WI38 (cell line): ENCODE results near the gene USP8.
"Not testable (repeated sequence)": the region's sequence is repeated elsewhere in the genome, so short reads cannot be mapped to it uniquely, and the experiment has no call there.

Experiments used
- H3K4me3 ChIP-seq: 2 replicates; pipeline ENCODE4 v1.5.1; 2011; ENCODE audit warnings: low read depth, mild to moderate bottlenecking, control low read depth, low read length
- TF ChIP-seq, protein P1 (sequence below): IDR thresholded peaks from 2 replicates; pipeline ENCODE4 v1.5.1; 2012; ENCODE audit warnings: low read depth, mild to moderate bottlenecking, control low read depth, low read length

USP8 gene

DNA sequence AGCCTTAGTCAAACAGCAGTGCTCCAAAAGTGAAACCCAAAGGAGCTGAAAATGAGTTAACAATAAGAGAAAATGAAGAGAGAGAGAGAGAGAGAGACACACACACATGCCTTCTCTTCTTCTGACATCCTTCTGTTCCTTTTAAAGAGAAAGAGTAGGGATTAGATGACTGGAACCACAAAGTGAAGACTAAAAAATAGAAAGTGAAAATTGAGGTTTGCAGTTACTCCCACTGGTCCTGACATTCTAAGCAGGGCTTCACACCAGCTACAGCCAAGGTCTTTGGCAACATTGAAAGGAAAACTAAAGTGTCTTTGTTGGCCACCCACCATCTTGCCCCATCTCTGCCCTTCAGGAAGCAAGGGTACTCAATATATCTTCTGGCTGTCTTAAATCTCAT lies 63.1 kb downstream of the USP8 start:
- TF ChIP-seq, protein P1, sequence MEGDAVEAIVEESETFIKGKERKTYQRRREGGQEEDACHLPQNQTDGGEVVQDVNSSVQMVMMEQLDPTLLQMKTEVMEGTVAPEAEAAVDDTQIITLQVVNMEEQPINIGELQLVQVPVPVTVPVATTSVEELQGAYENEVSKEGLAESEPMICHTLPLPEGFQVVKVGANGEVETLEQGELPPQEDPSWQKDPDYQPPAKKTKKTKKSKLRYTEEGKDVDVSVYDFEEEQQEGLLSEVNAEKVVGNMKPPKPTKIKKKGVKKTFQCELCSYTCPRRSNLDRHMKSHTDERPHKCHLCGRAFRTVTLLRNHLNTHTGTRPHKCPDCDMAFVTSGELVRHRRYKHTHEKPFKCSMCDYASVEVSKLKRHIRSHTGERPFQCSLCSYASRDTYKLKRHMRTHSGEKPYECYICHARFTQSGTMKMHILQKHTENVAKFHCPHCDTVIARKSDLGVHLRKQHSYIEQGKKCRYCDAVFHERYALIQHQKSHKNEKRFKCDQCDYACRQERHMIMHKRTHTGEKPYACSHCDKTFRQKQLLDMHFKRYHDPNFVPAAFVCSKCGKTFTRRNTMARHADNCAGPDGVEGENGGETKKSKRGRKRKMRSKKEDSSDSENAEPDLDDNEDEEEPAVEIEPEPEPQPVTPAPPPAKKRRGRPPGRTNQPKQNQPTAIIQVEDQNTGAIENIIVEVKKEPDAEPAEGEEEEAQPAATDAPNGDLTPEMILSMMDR: no peak

DNA sequence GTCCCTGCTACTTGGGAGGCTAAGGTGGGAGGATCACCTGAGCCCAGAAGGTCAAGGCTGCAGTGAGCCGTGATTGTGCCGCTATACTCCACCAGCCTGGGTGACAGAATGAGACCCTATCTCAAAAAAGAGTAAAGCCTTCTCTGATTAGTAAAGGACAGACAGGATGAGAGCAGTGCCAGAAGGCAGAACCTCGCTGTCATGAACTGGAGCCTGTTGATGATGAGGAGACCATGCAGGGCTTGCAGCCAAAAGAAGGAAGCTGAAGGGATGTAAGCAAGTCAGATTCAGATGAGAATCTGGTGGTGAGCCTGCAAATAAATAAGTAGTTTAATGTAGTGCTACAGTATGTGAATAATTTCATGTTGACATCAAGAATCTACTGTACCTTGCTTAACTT lies 69.4 kb downstream of the USP8 start:
- no peak overlapping the region for H3K4me3 ChIP-seq
- TF ChIP-seq, protein P1: no peak

More for the DNA sequence above, 63.1 kb downstream of the USP8 start:
- no peak overlapping the region for H3K4me3 ChIP-seq

DNA sequence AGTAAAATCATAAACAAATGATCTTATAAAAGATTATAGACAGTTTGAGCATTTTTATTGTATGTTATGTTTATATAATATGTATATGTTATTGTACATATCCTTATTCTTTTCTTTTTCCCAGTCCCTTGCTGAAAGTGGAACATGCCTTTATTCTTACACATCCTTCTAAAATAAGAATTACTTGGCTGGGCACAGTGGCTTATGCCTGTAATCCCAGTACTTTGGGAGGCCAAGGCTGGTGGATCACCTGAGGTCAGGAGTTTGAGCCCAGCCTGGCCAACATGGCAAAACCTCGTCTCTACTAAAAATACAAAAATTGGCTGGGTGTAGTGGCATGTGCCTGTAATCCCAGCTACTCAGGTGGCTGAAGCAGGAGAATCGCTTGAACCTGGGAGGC lies 70.3 kb downstream of the USP8 start:
- not testable (repeated sequence) for H3K4me3 ChIP-seq

DNA sequence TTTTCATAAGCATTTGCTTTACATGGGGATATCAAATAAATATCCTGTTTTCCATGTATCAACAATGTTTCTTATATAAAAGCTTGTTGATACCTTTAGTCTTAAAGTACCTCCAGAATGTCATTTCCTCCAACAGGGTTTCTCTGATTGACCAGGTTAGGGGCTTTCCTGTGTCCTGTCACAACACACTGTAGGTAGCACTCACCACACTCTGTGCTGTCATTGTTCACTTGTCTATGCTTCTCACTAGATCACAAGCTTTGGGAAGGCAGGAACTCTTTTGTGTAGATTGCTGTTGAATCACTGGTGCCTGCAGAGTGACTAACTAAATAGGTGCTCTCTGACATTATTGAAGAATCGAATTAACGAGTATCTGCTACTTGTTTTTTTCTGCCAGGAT lies 72.5 kb downstream of the USP8 start:
- TF ChIP-seq, protein P1: no peak
- no peak overlapping the region for H3K4me3 ChIP-seq

DNA sequence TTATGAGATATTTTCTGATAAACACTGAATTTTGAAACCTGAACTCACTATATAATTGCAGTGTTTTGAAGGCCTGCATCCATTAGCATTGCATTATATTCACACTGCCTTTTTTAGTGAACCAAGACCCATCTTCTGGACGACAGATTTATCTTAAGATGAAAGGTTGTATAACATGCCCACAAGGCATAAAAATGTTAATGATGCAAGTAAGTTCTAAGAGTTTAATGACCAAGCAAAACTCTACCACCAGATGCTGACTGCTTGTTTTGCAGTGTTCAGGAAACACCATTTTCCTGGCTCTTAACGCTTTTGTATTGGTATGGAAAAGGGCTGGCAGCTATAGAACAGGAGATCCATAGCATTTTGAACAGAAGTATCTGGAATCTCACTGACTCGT lies 76.1 kb downstream of the USP8 start:
- no peak overlapping the region for H3K4me3 ChIP-seq
- TF ChIP-seq, protein P1: no peak

DNA sequence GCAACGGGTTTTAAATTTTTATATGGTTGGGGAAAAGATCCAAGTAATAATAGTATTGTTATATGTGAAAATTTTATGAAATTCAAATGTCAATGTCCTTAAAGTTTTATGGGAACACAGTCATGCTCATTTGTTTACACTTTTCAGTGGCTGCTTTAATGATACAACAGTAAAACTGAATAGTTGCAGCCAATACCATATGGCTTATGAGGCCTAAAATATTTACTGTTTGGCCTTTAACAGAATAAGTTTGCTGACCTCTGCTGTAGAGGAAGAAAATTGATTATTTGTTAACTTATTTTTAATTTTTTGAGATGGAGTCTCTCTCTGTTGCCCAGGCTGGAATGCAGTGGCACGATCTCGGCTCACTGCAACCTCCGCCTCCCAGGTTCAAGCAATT lies 77.6 kb downstream of the USP8 start:
- TF ChIP-seq, protein P1: no peak
- no peak overlapping the region for H3K4me3 ChIP-seq

DNA sequence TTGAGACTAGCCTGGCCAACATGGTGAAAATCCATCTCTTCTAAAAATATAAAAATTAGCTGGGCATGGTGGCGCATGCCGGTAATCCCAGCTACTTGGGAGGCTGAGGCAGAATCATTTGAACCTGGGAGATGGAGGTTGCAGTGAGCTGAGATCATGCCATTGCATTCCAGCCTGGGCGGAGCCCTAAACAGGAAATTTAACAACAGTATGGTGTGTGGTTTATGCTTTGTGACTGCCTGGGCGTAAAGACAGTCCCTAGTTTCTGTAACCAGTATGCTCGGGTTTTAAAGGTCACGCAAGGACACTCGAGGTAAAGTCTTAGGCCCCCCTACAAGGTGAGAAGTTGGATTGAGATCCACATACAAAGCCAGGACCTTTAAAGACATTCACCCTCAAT lies 78.9 kb downstream of the USP8 start:
- H3K4me3 ChIP-seq: no peak overlapping the region
- TF ChIP-seq, protein P1: no peak

DNA sequence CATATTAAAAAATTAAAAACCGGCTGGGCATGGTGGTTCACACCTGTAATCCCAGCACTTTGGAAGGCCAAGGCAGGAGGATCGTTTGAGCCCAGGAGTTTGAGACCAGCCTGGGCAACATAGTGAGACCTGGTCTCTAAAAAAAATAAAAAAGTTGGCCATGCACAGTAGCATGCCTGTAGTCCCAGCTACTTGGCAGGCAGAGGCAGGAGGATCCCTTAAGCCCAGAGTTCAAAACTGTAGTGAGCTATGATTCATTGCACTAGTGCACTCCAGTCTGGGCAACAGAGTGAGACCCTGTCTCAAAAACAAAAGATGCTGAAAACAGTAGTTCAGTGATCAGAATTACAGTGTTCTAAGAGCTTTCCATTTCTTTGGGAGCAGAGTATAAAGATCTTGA lies 81.5 kb downstream of the USP8 start:
- H3K4me3 ChIP-seq: not testable (repeated sequence)

DNA sequence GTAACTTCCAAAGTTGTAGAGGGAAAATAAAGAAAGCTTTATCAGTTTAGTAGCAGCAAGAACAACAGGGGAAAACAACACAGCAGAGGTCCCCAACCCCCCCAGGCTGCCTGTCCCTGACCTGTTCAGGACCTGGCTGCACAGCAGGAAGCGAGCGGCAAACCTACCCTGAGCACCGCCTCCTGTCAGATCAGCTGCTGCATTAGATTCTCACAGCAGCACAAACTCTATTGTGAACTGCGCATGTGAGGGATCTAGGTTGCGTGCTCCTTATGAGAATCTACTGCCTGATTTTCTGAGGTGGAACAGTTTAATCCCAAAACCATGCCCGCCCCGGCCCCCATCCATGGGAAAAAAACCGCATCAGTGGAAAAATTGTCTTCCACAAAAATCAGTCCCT lies 81.9 kb downstream of the USP8 start:
- no peak overlapping the region for H3K4me3 ChIP-seq
- TF ChIP-seq, protein P1: no peak
